GM23338 (cell line): ENCODE results near the gene CD300H. TPM values are rescaled to one million over a fixed set of nuclear protein-coding genes. Genes with fewer than 3 reads are reported as not detected.

ENCODE experiments used
- ATAC-seq: fragments of 200-7000 bp; cut with Tn5 transposase; 3 replicates; pipeline ENCODE4 v1.9.1; 2020
- DNase-seq: peaks from one replicate; pipeline ENCODE4 v3.0.0-alpha.2; 2015; ENCODE audit warnings: low spot score
- H2AFZ ChIP-seq: fragments of 200-600 bp; sonication (generic); 2 replicates; pipeline ENCODE4 v1.8.0; 2016; ENCODE audit warnings: antibody characterized with exemption, mild to moderate bottlenecking, moderate library complexity
- H3F3A ChIP-seq: fragments of 200-600 bp; sonication (generic); replicated peaks from 2 replicates; pipeline ENCODE4 v1.8.0; 2017; ENCODE audit warnings: antibody characterized with exemption, mixed run types, low read depth
- H3K27ac ChIP-seq: fragments of 200-600 bp; sonication (generic); 2 replicates; pipeline ENCODE4 v1.6.1; 2016; ENCODE audit warnings: low read depth
- H3K27me3 ChIP-seq: fragments of 200-600 bp; sonication (generic); 2 replicates; pipeline ENCODE4 v1.8.0; 2016; ENCODE audit warnings: mild to moderate bottlenecking, mixed run types, moderate library complexity; ENCODE audit not compliant: insufficient read depth
- H3K36me3 ChIP-seq: fragments of 200-600 bp; sonication (generic); 2 replicates; pipeline ENCODE4 v1.8.0; 2016; ENCODE audit warnings: mild to moderate bottlenecking; ENCODE audit not compliant: insufficient read depth
- H3K4me1 ChIP-seq: fragments of 200-600 bp; sonication (generic); 2 replicates; pipeline ENCODE4 v1.8.0; 2016; ENCODE audit warnings: mild to moderate bottlenecking, moderate library complexity; ENCODE audit not compliant: insufficient read depth
- H3K4me2 ChIP-seq: fragments of 200-600 bp; sonication (generic); 2 replicates; pipeline ENCODE4 v1.7.1; 2017; ENCODE audit warnings: mixed run types
- H3K4me3 ChIP-seq: fragments of 200-600 bp; sonication (generic); 2 replicates; pipeline ENCODE4 v1.6.1; 2016; ENCODE audit warnings: mixed run types
- H3K79me2 ChIP-seq: fragments of 200-600 bp; sonication (generic); replicated peaks from 2 replicates; pipeline ENCODE4 v1.8.0; 2017; ENCODE audit warnings: mild to moderate bottlenecking; ENCODE audit not compliant: insufficient read depth
- H3K9me2 ChIP-seq: fragments of 200-600 bp; sonication (generic); 2 replicates; pipeline ENCODE4 v1.8.0; 2017; ENCODE audit not compliant: insufficient read depth
- H4K20me1 ChIP-seq: fragments of 200-600 bp; sonication (generic); replicated peaks from 2 replicates; pipeline ENCODE4 v1.8.0; 2017; ENCODE audit warnings: mild to moderate bottlenecking; ENCODE audit not compliant: insufficient read depth
- H3K27ac Mint-ChIP-seq: 2 replicates; pipeline ENCODE4 v1.8.0; 2020; ENCODE audit warnings: inconsistent platforms, mild to moderate bottlenecking, moderate library complexity, mixed read lengths
- H3K27me3 Mint-ChIP-seq: 3 replicates; pipeline ENCODE4 v1.8.0; 2022; ENCODE audit warnings: low read depth, mild to moderate bottlenecking, moderate library complexity, mixed read lengths, inconsistent platforms; ENCODE audit not compliant: insufficient read depth, poor library complexity
- H3K36me3 Mint-ChIP-seq: 3 replicates; pipeline ENCODE4 v1.8.0; 2021; ENCODE audit warnings: low read depth, mild to moderate bottlenecking, inconsistent platforms, moderate library complexity, mixed read lengths
- H3K4me1 Mint-ChIP-seq: 3 replicates; pipeline ENCODE4 v1.8.0; 2020; ENCODE audit warnings: mild to moderate bottlenecking, inconsistent platforms, mixed read lengths
- H3K4me3 Mint-ChIP-seq: 3 replicates; pipeline ENCODE4 v1.8.0; 2021; ENCODE audit warnings: moderate library complexity, mild to moderate bottlenecking, inconsistent platforms, mixed read lengths
- H3K9me3 Mint-ChIP-seq: 3 replicates; pipeline ENCODE4 v1.8.0; 2020; ENCODE audit warnings: moderate library complexity, mild to moderate bottlenecking, inconsistent platforms, mixed read lengths
- EZH2 ChIP-seq: fragments of 200-600 bp; sonication (generic); IDR thresholded peaks from one replicate; pipeline ENCODE4 v1.8.0; 2017; ENCODE audit warnings: antibody characterized with exemption, mild to moderate bottlenecking, low read depth; ENCODE audit not compliant: unreplicated experiment
- JUNB ChIP-seq: IDR thresholded peaks from one replicate; pipeline ENCODE4 v1.6.1; 2016; ENCODE audit warnings: antibody characterized with exemption; ENCODE audit not compliant: unreplicated experiment
- POLR2AphosphoS5 ChIP-seq: IDR thresholded peaks from 2 replicates; pipeline ENCODE4 v1.6.1; 2016; ENCODE audit warnings: antibody characterized with exemption, low read depth
- STAT1 ChIP-seq: IDR thresholded peaks from one replicate; pipeline ENCODE4 v1.6.1; 2016; ENCODE audit warnings: antibody characterized with exemption; ENCODE audit not compliant: unreplicated experiment
- ZNF114 ChIP-seq: fragments of 250-450 bp; sonication (Bioruptor Pico); IDR thresholded peaks from 2 replicates; pipeline ENCODE4 v1.5.0; 2020; ENCODE audit warnings: mild to moderate bottlenecking, moderate library complexity
- ZNF331 ChIP-seq: fragments of 250-450 bp; sonication (Bioruptor Pico); IDR thresholded peaks from 2 replicates; pipeline ENCODE4 v1.5.0; 2020; ENCODE audit warnings: low read depth, mild to moderate bottlenecking, moderate library complexity
- polyA plus RNA-seq: library from polyadenylated mRNA; unstranded; fragments of >200 nt; fragmentation: Nextera tagmentation; extraction: Ambion mirVana; gene quantifications from 2 replicates; pipeline ENCODE4 v1.2.1, GENCODE V29; 2016
- total RNA-seq: library from RNA; depleted of rRNA; stranded (reverse); fragments of >200 nt; shearing (Covaris generic); gene quantifications from 2 replicates; pipeline ENCODE4 v1.2.3, GENCODE V29; 2014
- TF ChIP-seq, protein P1 (sequence below), 2 experiments: fragments of 200-600 bp in 1 of 2; sonication (generic) in 1 of 2; conservative IDR thresholded peaks; 2 replicates each; pipeline versions ENCODE4 v1.5.1 to v1.6.1; 2016 to 2017; ENCODE audit warnings: antibody characterized with exemption in 2 of 2, low read depth in 2 of 2, mild to moderate bottlenecking in 2 of 2, moderate library complexity in 1 of 2
- TF ChIP-seq, protein P2 (sequence below): fragments of 250-450 bp; sonication (Bioruptor Pico); IDR thresholded peaks from 2 replicates; pipeline ENCODE4 v1.5.0; 2020; ENCODE audit warnings: mild to moderate bottlenecking, moderate library complexity
- TF ChIP-seq, protein P3 (sequence below): IDR thresholded peaks from 2 replicates; pipeline ENCODE4 v1.6.1; 2016; ENCODE audit warnings: antibody characterized with exemption
- TF ChIP-seq, protein P4 (sequence below): IDR thresholded peaks from one replicate; pipeline ENCODE4 v1.6.1; 2018; ENCODE audit warnings: antibody characterized with exemption; ENCODE audit not compliant: unreplicated experiment

CD300H gene
- total and polyA plus RNA-seq, 2 experiments from 2014 or later: not detected

DNA sequence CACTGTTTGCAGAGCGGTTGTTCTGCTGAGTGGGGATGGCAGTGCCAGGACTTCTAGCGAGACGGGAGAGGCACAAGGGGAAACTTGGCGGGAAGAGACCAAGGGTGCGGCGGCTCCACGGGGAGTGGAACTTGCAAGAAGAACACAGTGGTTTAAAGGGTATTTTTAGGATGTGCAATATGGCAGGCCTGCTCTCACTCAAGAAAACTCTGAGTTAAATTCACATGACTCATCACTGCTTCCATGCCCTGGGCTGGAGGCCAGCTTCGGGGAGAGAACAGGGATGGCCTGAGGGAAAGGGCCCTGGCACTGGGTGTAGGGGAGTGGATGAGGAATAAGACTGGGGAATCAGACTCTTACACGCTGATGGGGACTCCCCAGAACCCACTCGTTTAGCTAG lies 38.1 kb upstream of the CD300H start:
- Histone ChIP-seq H3K9me2 (no peaks in the 10 kb centered on the region), H3K36me3 (no peaks in the 10 kb centered on the region), H3K4me2 (no peak overlapping the region), H3K4me1 (no peaks in the 10 kb centered on the region), H3K27ac (no peak overlapping the region), H4K20me1 (no peaks in the 10 kb centered on the region), H3F3A (no peaks in the 10 kb centered on the region), H3K4me3 (no peak overlapping the region), H3K79me2 (no peaks in the 10 kb centered on the region), H3K27me3 (no peaks in the 10 kb centered on the region), H2AFZ (no peak overlapping the region)
- H3K4me1 Mint-ChIP-seq: no peaks in the 10 kb centered on the region
- DNase-seq: no peak
- no peaks in the 10 kb centered on the region for H3K36me3 Mint-ChIP-seq
- H3K27me3 Mint-ChIP-seq: peaks cover 3% of the 10 kb centered on the region
- no peaks in the 10 kb centered on the region for H3K9me3 Mint-ChIP-seq
- H3K27ac Mint-ChIP-seq: no peak overlapping the region
- no peak for ATAC-seq
- H3K4me3 Mint-ChIP-seq: no peak overlapping the region
- TF ChIP-seq, protein P1, sequence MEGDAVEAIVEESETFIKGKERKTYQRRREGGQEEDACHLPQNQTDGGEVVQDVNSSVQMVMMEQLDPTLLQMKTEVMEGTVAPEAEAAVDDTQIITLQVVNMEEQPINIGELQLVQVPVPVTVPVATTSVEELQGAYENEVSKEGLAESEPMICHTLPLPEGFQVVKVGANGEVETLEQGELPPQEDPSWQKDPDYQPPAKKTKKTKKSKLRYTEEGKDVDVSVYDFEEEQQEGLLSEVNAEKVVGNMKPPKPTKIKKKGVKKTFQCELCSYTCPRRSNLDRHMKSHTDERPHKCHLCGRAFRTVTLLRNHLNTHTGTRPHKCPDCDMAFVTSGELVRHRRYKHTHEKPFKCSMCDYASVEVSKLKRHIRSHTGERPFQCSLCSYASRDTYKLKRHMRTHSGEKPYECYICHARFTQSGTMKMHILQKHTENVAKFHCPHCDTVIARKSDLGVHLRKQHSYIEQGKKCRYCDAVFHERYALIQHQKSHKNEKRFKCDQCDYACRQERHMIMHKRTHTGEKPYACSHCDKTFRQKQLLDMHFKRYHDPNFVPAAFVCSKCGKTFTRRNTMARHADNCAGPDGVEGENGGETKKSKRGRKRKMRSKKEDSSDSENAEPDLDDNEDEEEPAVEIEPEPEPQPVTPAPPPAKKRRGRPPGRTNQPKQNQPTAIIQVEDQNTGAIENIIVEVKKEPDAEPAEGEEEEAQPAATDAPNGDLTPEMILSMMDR (conservative IDR thresholded peaks at IDR 0.05; ENCODE audit: low read depth in 2 of 2): no peak
- TF ChIP-seq, protein P2, sequence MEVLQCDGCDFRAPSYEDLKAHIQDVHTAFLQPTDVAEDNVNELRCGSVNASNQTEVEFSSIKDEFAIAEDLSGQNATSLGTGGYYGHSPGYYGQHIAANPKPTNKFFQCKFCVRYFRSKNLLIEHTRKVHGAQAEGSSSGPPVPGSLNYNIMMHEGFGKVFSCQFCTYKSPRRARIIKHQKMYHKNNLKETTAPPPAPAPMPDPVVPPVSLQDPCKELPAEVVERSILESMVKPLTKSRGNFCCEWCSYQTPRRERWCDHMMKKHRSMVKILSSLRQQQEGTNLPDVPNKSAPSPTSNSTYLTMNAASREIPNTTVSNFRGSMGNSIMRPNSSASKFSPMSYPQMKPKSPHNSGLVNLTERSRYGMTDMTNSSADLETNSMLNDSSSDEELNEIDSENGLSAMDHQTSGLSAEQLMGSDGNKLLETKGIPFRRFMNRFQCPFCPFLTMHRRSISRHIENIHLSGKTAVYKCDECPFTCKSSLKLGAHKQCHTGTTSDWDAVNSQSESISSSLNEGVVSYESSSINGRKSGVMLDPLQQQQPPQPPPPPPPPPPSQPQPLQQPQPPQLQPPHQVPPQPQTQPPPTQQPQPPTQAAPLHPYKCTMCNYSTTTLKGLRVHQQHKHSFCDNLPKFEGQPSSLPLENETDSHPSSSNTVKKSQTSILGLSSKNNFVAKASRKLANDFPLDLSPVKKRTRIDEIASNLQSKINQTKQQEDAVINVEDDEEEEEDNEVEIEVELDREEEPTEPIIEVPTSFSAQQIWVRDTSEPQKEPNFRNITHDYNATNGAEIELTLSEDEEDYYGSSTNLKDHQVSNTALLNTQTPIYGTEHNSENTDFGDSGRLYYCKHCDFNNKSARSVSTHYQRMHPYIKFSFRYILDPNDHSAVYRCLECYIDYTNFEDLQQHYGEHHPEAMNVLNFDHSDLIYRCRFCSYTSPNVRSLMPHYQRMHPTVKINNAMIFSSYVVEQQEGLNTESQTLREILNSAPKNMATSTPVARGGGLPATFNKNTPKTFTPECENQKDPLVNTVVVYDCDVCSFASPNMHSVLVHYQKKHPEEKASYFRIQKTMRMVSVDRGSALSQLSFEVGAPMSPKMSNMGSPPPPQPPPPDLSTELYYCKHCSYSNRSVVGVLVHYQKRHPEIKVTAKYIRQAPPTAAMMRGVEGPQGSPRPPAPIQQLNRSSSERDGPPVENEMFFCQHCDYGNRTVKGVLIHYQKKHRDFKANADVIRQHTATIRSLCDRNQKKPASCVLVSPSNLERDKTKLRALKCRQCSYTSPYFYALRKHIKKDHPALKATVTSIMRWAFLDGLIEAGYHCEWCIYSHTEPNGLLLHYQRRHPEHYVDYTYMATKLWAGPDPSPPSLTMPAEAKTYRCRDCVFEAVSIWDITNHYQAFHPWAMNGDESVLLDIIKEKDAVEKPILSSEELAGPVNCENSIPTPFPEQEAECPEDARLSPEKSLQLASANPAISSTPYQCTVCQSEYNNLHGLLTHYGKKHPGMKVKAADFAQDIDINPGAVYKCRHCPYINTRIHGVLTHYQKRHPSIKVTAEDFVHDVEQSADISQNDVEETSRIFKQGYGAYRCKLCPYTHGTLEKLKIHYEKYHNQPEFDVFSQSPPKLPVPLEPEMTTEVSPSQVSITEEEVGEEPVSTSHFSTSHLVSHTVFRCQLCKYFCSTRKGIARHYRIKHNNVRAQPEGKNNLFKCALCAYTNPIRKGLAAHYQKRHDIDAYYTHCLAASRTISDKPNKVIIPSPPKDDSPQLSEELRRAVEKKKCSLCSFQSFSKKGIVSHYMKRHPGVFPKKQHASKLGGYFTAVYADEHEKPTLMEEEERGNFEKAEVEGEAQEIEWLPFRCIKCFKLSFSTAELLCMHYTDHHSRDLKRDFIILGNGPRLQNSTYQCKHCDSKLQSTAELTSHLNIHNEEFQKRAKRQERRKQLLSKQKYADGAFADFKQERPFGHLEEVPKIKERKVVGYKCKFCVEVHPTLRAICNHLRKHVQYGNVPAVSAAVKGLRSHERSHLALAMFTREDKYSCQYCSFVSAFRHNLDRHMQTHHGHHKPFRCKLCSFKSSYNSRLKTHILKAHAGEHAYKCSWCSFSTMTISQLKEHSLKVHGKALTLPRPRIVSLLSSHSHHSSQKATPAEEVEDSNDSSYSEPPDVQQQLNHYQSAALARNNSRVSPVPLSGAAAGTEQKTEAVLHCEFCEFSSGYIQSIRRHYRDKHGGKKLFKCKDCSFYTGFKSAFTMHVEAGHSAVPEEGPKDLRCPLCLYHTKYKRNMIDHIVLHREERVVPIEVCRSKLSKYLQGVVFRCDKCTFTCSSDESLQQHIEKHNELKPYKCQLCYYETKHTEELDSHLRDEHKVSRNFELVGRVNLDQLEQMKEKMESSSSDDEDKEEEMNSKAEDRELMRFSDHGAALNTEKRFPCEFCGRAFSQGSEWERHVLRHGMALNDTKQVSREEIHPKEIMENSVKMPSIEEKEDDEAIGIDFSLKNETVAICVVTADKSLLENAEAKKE (CRISPR knock-in tag): no peak
- TF ChIP-seq JUNB (no peak), ZNF114 (CRISPR knock-in tag) (no peak), POLR2AphosphoS5 (no peak), ZNF331 (CRISPR knock-in tag) (no peak), STAT1 (no peak), EZH2 (no peak)
- TF ChIP-seq, protein P3, sequence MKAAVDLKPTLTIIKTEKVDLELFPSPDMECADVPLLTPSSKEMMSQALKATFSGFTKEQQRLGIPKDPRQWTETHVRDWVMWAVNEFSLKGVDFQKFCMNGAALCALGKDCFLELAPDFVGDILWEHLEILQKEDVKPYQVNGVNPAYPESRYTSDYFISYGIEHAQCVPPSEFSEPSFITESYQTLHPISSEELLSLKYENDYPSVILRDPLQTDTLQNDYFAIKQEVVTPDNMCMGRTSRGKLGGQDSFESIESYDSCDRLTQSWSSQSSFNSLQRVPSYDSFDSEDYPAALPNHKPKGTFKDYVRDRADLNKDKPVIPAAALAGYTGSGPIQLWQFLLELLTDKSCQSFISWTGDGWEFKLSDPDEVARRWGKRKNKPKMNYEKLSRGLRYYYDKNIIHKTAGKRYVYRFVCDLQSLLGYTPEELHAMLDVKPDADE: no peak
- TF ChIP-seq, protein P4, sequence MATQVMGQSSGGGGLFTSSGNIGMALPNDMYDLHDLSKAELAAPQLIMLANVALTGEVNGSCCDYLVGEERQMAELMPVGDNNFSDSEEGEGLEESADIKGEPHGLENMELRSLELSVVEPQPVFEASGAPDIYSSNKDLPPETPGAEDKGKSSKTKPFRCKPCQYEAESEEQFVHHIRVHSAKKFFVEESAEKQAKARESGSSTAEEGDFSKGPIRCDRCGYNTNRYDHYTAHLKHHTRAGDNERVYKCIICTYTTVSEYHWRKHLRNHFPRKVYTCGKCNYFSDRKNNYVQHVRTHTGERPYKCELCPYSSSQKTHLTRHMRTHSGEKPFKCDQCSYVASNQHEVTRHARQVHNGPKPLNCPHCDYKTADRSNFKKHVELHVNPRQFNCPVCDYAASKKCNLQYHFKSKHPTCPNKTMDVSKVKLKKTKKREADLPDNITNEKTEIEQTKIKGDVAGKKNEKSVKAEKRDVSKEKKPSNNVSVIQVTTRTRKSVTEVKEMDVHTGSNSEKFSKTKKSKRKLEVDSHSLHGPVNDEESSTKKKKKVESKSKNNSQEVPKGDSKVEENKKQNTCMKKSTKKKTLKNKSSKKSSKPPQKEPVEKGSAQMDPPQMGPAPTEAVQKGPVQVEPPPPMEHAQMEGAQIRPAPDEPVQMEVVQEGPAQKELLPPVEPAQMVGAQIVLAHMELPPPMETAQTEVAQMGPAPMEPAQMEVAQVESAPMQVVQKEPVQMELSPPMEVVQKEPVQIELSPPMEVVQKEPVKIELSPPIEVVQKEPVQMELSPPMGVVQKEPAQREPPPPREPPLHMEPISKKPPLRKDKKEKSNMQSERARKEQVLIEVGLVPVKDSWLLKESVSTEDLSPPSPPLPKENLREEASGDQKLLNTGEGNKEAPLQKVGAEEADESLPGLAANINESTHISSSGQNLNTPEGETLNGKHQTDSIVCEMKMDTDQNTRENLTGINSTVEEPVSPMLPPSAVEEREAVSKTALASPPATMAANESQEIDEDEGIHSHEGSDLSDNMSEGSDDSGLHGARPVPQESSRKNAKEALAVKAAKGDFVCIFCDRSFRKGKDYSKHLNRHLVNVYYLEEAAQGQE: no peak
